Upper lobe of right lung (tissue), 1 donor: ENCODE results near the gene ENTPD8. TPM values are rescaled to one million over a fixed set of nuclear protein-coding genes. Genes with fewer than 3 reads are reported as not detected.

Source experiments
- ATAC-seq: fragments of 200-7000 bp; cut with Tn5 transposase; one replicate; pipeline ENCODE4 v1.9.1; 2020; ENCODE audit warnings: mild to moderate bottlenecking, moderate library complexity
- DNase-seq: peaks from one replicate; pipeline ENCODE4 v3.0.0-alpha.2; 2020
- H3K27ac ChIP-seq: fragments of 200-600 bp; one replicate; pipeline ENCODE4 v1.8.0; 2022
- H3K27me3 ChIP-seq: fragments of 200-600 bp; one replicate; pipeline ENCODE4 v1.8.0; 2022; ENCODE audit warnings: mild to moderate bottlenecking
- H3K36me3 ChIP-seq: fragments of 200-600 bp; one replicate; pipeline ENCODE4 v1.8.0; 2022
- H3K4me1 ChIP-seq: fragments of 200-600 bp; one replicate; pipeline ENCODE4 v1.8.0; 2022
- H3K4me3 ChIP-seq: fragments of 200-600 bp; one replicate; pipeline ENCODE4 v1.8.0; 2022; ENCODE audit warnings: mild to moderate bottlenecking
- H3K9me3 ChIP-seq: fragments of 200-600 bp; one replicate; pipeline ENCODE4 v1.8.0; 2022
- CTCF ChIP-seq: fragments of 200-600 bp; IDR thresholded peaks from one replicate; pipeline ENCODE4 v1.8.0; 2022; ENCODE audit warnings: antibody characterized with exemption
- intact Hi-C: fragments of 100-400 bp; cut with DNase I; formaldehyde crosslinking; loops from one replicate; pipeline ENCODE4 v1.11.0; 2022
- total RNA-seq: library from RNA; stranded (reverse); fragmentation: NEBNext Ultra II Directional; extraction: Animal tissue kit (Norgen Biotek cat#: 25700); gene quantifications from one replicate; pipeline ENCODE4 v1.2.1, GENCODE V29; 2021
- donor health status: DM: no; HTN: yes; CAD: no; lungs with severe emphysema.

The ENTPD8 gene
- total RNA-seq, 1 donor from 2014 or later, result not detected

- Histone ChIP-seq H3K4me1 (no peaks in the 10 kb centered on the region), H3K27ac (no peak overlapping the region), H3K27me3 (no peaks in the 10 kb centered on the region), H3K4me3 (no peak overlapping the region), H3K36me3 (no peaks in the 10 kb centered on the region), H3K9me3 (no peaks in the 10 kb centered on the region)
- DNase-seq (peak; percentile 56), ATAC-seq (no peak)
- TF ChIP-seq CTCF, result no peak
- intact Hi-C loops, result no loop called here
Measured at GRCh38 chr9:137486545-137487453, 45.6 kb upstream of the ENTPD8 start.

- Histone ChIP-seq H3K27me3 (no peaks in the 10 kb centered on the region), H3K4me1 (no peaks in the 10 kb centered on the region), H3K4me3 (no peak overlapping the region), H3K9me3 (no peaks in the 10 kb centered on the region), H3K36me3 (no peaks in the 10 kb centered on the region), H3K27ac (no peak overlapping the region)
- intact Hi-C loops, result no loop called here
- DNase-seq (no peak), ATAC-seq (no peak)
- no peak for TF ChIP-seq CTCF
Measured at GRCh38 chr9:137486141-137486490, 45.0 kb upstream of the ENTPD8 start.

DNA sequence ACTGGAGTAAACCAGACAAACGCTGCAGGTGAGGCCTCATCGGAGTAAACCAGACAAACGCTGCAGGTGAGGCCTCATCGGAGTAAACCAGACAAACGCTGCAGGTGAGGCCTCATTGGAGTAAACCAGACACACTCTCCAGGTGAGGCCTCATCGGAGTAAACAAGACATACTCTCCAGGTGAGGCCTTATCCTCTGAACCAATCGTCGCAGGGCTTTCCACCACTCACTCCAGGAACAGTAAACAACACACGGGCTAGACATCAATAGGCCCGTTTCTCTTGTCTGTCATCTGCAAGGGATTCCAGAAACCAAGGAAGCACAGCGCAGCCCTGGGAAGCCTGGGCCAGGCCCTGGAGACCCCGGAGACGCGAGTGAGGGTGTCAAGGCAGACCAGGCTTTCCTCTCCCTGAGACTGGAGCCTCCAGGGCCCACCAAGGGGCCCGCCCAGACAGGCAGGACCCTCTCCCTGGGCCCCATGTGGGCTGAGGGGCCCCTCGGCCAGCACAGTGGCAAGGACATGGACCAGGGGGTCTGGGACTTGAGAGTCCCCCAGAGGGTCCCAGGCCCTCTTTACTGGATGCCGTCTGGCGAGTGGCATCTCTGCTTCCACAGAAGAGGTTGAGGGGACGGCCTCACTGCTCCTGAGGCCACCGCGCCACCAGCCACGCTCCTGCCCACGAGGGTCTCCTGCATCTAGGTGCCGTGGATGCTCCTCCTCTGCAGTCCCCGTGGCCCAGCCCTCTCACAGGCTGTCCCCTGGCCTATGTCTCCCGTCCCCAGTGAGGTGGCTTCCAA, 44.4 kb upstream of the ENTPD8 start:
- H3K36me3 ChIP-seq, result no peaks in the 10 kb centered on the region
- no peak for ATAC-seq
- no peaks in the 10 kb centered on the region for H3K9me3 ChIP-seq
- DNase-seq, result peak; percentile 58
- intact Hi-C loops, result no loop called here
- H3K27ac ChIP-seq, result no peak overlapping the region
- TF ChIP-seq CTCF, result no peak
- no peaks in the 10 kb centered on the region for H3K27me3 ChIP-seq
- H3K4me3 ChIP-seq, result no peak overlapping the region
- no peaks in the 10 kb centered on the region for H3K4me1 ChIP-seq

GRCh38 chr9:137484551-137485315, 43.6 kb upstream of the ENTPD8 start:
- ATAC-seq (no peak), DNase-seq (peak; percentile 59)
- intact Hi-C loops, result no loop called here
- no peak for TF ChIP-seq CTCF
- Histone ChIP-seq H3K9me3 (no peaks in the 10 kb centered on the region), H3K36me3 (no peaks in the 10 kb centered on the region), H3K4me3 (no peak overlapping the region), H3K27me3 (no peaks in the 10 kb centered on the region), H3K4me1 (no peaks in the 10 kb centered on the region), H3K27ac (no peak overlapping the region)

DNA sequence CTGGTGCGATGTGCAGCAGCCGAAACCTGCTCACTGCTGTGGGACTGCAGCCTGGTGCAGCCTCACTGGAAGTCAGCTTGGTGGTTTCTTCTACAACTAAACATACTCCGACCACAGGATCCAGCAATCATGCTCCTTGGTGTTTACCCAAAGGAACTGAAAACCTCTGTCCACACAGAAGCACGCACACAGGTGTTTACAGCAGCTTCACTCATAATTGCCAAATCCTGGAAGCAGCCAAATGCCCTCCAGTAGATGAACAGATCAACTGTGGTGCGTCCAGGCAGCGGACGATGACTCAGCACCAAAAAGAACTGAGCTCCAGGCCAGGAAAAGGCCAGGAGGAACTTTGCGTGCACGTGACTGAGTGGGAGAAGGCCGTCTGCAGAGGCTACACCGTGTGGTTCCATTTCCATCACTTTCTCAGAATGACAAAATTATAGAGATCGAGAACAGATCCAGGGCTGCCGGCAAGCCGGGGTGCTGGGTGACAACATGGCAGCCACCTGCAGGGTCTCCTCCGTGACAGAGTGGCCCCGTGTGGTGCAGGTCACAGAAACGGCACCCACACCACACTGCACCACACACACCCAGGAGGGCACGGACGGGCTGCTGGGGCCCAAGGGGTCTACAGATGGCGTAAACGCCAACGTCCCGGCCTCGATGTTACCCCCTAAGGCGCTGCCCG, 41.1 kb upstream of the ENTPD8 start:
- DNase-seq, result peak; percentile 76

More for the DNA sequence above, 41.1 kb upstream of the ENTPD8 start:
- Histone ChIP-seq H3K36me3 (no peaks in the 10 kb centered on the region), H3K9me3 (no peaks in the 10 kb centered on the region), H3K27me3 (no peaks in the 10 kb centered on the region), H3K27ac (no peak overlapping the region), H3K4me3 (no peak overlapping the region), H3K4me1 (no peaks in the 10 kb centered on the region)
- no peak for TF ChIP-seq CTCF
- peak; percentile 74 for ATAC-seq
- intact Hi-C loops, result no loop called here
